Duodenal mucosa (tissue), 2 donors: ENCODE results near the gene C12orf60.

ENCODE experiments used
- H3K27ac ChIP-seq: one replicate; pipeline ENCODE4 v1.7.0; 2013; ENCODE audit warnings: low read depth, low read length
- H3K27me3 ChIP-seq, 2 donors: one replicate each; pipeline ENCODE4 v1.7.0; 2013; ENCODE audit warnings: low read length in 2 of 2, control low read depth in 1 of 2; ENCODE audit not compliant: insufficient read depth in 2 of 2, control insufficient read depth in 1 of 2
- H3K36me3 ChIP-seq, 2 donors: one replicate each; pipeline ENCODE4 v1.7.0; 2013; ENCODE audit warnings: low read length in 2 of 2, control low read depth in 1 of 2; ENCODE audit not compliant: insufficient read depth in 2 of 2, control insufficient read depth in 1 of 2
- H3K4me1 ChIP-seq, 2 donors: one replicate each; pipeline ENCODE4 v1.7.0; 2013; ENCODE audit warnings: low read length in 2 of 2, control low read depth in 1 of 2; ENCODE audit not compliant: insufficient read depth in 2 of 2, control insufficient read depth in 1 of 2
- H3K4me3 ChIP-seq, 2 donors: one replicate each; pipeline ENCODE4 v1.7.0; 2013; ENCODE audit warnings: low read length in 2 of 2, low read depth in 1 of 2
- H3K9ac ChIP-seq, 2 donors: one replicate each; pipeline ENCODE4 v1.7.0; 2013; ENCODE audit warnings: low read length in 2 of 2, low read depth in 1 of 2
- H3K9me3 ChIP-seq, 2 donors: one replicate each; pipeline ENCODE4 v1.7.0; 2013; ENCODE audit warnings: low read length in 2 of 2, control low read depth in 1 of 2; ENCODE audit not compliant: control insufficient read depth in 1 of 2

The C12orf60 gene

DNA sequence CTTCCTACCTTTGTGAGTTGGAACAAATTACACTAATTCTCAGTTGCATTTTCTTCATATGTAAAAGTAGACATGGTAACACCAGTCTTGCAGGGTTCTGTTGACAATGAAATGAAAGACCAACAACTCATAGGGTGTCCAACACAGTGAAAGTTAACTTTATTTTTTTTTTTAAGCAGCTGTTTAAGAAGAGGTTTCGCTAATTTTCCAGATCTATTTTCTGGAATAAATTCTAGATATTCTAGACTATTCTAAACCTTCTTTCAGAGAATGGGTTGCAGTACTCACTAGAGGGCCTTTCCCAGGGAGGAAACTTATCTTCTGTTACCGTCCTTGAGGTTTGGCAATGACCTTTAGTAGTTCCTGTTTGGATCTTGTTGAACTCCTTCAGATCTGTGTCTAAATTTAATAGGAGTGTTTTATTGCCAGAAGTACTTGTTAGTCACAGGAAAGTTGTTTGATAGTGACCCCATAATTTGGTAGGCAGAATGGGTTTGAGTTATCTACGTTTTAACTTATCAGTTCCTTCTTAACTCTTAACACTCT lies 42.6 kb downstream of the C12orf60 start:
- Histone ChIP-seq H3K4me1 (peaks cover 10 to 22% of the 10 kb centered on the region in 2 donors), H3K36me3 (no peaks in the 10 kb centered on the region), H3K27ac (no peak overlapping the region), H3K9me3 (no peaks in the 10 kb centered on the region), H3K9ac (no peak overlapping the region), H3K4me3 (no peak overlapping the region), H3K27me3 (no peaks in the 10 kb centered on the region)

DNA sequence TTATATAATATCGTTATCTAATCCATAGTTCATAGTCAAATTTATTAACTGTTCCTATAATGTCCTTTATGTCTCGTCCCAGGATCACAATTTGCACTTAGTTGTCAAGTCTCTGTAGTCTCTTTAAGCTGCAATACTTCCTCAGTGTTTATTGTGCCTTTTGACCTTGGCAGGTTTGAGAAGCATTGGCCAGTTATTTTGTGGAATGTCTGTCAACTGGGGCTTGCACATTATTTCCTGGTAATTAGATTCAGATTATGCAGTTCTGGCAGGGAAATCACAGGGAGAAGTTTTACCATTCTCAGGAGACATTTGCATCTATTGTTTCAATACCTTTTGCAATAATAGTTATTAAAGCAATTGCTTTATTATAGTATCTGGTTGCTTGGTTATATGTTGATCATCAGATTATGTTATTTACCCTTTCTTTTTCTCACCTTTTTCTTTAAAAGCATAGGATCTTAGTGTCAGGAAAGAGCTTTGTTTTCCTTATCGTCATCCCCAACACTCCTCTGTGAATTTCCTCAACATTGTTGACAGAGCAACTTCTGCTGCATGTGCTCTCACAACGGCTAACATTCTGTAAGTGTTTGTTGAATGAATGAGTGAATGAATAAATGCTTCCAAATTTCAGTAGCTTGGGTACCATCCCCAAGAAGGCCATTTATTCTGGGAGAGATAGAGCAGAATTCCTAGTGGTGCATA lies 43.6 kb downstream of the C12orf60 start:
- H3K4me3 ChIP-seq = no peak overlapping the region
- no peaks in the 10 kb centered on the region for H3K36me3 ChIP-seq
- H3K4me1 ChIP-seq = peaks cover 7 to 18% of the 10 kb centered on the region in 2 donors
- no peaks in the 10 kb centered on the region for H3K9me3 ChIP-seq
- H3K27ac ChIP-seq = no peak overlapping the region
- no peak overlapping the region for H3K9ac ChIP-seq
- H3K27me3 ChIP-seq = no peaks in the 10 kb centered on the region

DNA sequence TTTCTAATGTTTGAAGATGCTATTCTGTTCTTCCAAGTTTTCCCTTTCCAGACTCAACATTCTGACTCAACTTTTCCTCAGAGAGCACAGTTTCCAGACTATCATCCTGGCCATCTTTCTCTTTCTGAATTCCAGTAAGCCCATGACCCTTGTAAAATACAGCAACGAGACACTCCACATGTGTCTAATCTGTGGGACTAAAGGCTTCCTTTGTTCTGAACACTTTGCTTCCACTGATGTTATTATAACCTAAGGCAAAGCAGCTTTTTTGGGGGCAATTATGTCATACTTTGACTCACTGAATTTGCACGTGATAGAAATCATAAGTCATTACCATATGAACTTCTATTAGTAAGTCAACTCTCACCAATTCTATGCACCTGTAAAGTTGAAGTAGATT lies 46.2 kb downstream of the C12orf60 start:
- Histone ChIP-seq H3K9ac (no peak overlapping the region), H3K27ac (no peak overlapping the region), H3K27me3 (no peaks in the 10 kb centered on the region), H3K4me1 (peaks cover 7 to 14% of the 10 kb centered on the region in 2 donors), H3K9me3 (no peaks in the 10 kb centered on the region), H3K4me3 (no peak overlapping the region), H3K36me3 (no peaks in the 10 kb centered on the region)

DNA sequence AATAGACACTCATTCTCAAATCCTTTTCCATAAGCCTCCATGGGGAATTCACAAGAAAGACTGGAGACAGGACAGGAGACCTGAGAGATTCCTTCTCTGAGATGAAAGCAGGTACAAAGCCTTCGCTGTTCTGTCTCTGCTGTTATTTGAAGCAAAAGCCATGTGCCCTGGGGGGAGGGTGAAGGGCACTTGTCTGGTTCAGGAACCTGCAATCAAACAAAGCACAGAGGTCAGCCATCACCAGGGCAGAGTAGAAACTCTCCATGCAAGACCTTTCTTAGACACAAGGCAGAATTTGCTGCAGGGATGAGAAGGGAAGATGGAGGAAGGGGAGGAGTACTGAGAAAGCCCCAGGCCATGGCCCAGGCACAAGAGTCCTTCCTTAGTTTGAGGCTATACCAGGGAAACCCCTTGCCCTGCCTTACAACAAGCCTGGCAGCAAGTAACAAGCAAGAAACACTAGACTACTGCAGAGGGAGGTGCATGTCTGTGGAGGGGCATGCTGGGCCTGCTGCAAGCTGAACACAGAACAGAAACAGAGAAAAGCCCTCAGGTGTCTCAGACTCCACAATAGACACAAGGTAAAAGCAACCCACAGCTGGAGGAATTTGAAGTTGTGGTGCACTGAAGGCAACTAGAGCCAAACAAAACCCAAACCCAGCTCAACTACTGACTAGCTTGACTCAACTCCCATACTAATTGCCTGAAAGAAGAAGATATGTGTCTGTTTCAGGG lies 47.6 kb downstream of the C12orf60 start:
- Histone ChIP-seq H3K27me3 (no peaks in the 10 kb centered on the region), H3K9me3 (no peaks in the 10 kb centered on the region), H3K27ac (no peak overlapping the region), H3K36me3 (no peaks in the 10 kb centered on the region), H3K9ac (no peak overlapping the region), H3K4me1 (peaks cover 7 to 11% of the 10 kb centered on the region in 2 donors), H3K4me3 (no peak overlapping the region)

DNA sequence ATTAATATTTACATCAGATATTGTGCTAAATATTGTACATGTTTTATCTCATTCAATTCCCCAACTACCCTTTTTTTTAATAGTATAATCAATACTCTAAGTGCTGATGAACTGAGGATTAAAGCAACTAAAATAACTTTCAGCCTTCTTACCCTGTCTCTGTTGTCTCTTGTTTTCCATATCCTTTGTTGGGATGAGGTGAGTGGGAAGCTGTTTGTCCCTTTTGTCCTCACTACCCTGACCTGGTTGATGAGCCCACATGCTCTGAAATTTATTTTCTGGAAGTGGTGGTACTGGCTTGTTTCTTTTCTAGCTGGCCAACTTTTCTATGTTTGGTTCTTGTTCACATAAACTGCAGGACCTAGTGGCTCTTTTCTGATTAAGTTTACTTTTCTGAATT lies 49.4 kb downstream of the C12orf60 start:
- Histone ChIP-seq H3K27ac (no peak overlapping the region), H3K4me1 (no peaks in the 10 kb centered on the region), H3K36me3 (no peaks in the 10 kb centered on the region), H3K4me3 (no peak overlapping the region), H3K9me3 (no peaks in the 10 kb centered on the region), H3K27me3 (no peaks in the 10 kb centered on the region), H3K9ac (no peak overlapping the region)

DNA sequence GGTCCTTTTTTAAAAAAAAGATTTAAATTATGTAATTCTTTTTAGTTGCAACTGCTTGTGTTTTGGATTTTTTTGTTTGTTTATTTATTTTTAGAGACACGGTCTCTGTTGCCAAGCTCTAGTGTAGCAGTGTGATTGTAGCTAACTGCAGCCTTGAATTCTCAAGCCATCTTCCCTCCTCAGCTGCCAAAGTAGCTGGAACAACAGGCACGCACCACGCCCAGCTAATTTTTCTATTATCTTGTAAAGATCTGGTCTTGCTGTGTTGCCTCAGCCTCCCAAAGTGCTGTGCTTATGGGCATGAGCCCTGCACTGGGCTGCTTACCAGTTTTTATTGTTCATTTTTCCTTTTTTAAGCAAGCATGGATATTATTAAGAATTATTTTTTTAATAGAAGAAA lies 50.5 kb downstream of the C12orf60 start:
- Histone ChIP-seq H3K9me3 (no peaks in the 10 kb centered on the region), H3K27me3 (no peaks in the 10 kb centered on the region), H3K4me1 (no peaks in the 10 kb centered on the region), H3K4me3 (no peak overlapping the region), H3K36me3 (no peaks in the 10 kb centered on the region), H3K9ac (no peak overlapping the region), H3K27ac (no peak overlapping the region)

DNA sequence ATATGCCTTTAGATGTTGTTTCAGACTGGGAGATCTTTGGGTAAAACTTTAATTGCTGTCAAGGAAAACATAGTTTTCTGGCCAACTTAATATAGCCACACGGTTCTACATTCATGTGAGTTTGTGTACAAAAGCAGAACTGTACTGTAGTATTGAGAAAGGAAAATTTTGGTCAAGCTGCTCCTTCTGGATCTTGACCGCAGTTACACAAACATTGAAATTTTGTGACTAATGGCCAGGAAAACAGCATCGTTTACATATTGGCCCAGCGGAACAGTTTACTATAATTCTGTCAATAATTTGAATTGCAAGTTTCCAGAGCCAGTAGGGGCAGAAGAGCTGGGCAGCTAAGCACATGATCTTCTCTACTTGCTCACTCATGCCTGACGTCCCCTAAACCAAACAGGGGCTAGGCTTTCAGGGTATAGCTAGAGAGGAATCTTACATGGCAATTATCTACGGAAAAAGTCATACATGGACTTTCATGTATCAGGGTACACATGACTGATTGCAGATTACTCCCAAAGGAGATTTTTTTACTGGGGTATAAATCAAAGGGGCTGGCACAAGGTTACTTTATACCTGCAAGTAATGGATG lies 51.2 kb downstream of the C12orf60 start:
- Histone ChIP-seq H3K27ac (no peak overlapping the region), H3K4me3 (no peak overlapping the region), H3K9ac (no peak overlapping the region), H3K4me1 (no peaks in the 10 kb centered on the region), H3K27me3 (no peaks in the 10 kb centered on the region), H3K9me3 (no peaks in the 10 kb centered on the region), H3K36me3 (no peaks in the 10 kb centered on the region)

DNA sequence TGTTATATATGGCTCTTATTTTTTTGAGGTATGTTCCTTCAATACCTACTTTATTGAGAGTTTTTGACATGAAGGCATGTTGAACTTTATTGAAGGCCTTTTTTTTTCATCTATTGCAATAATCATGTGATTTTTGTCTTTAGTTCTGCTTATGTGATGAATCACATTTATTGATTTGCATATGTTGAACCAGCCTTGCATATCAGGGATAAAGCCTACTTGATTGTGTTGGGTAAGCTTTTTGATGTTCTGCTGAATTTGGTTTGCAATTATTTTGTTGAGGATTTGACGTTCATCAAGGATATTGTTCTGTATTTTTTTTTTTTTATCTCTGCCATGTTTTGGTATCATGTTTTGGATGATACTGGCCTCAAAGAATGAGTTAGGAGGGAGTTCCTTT lies 55.0 kb downstream of the C12orf60 start:
- H3K4me1 ChIP-seq = no peaks in the 10 kb centered on the region
- H3K9ac ChIP-seq = no peak overlapping the region
- no peak overlapping the region for H3K27ac ChIP-seq
- H3K36me3 ChIP-seq = no peaks in the 10 kb centered on the region
- no peak overlapping the region for H3K4me3 ChIP-seq
- no peaks in the 10 kb centered on the region for H3K9me3 ChIP-seq
- H3K27me3 ChIP-seq = no peaks in the 10 kb centered on the region

DNA sequence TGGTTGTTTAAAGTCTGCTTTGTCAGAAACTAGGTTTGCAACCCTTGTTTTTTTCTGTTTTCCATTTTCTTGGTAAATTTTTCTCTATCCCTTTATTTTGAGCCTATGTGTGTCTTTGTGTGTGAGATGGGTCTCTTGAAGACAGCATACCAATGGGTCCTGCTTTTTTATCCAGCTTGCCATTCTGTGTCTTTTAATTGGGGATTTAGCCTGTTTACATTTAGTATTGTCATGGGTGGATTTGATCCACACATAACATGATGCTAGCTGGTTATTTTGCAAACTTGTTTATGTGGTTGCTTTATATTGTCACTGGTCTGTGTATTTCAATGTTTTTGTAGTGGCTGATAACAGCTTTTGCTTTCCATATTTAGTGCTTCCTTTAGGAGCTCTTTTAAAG lies 57.0 kb downstream of the C12orf60 start:
- Histone ChIP-seq H3K27me3 (no peaks in the 10 kb centered on the region), H3K27ac (no peak overlapping the region), H3K9me3 (no peaks in the 10 kb centered on the region), H3K4me3 (no peak overlapping the region), H3K9ac (no peak overlapping the region), H3K4me1 (no peaks in the 10 kb centered on the region), H3K36me3 (no peaks in the 10 kb centered on the region)

DNA sequence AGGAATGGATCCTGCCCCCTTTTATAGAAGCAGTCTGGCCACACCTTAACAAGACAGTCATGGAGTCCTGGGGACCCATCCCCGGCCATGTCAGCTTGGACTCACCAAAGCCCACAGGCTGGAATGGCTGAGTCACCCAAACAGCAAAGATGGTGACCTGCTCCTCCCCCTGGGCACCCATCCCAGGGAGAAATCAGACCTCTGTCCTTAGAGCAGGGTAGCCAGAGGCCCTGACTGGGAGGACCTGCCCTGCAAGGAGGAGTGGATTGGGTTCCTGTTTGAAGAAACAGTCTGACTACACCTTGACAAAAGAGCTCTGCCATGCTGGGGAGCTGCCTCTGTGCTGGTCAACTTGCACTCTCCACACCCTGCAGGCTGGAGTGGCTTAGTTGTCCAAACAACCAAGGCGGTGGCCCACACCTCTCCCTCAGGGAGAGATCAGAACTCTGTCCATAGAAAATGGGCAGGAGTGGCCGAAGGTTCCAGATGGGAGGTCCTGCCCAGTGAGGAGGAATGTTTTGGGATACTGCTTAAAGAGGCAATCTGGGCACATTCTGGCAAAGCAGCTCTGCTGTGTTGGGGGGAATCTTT lies 65.5 kb downstream of the C12orf60 start:
- Histone ChIP-seq H3K9me3 (peaks cover 0 to 2% of the 10 kb centered on the region in 2 donors), H3K27me3 (no peaks in the 10 kb centered on the region), H3K4me1 (no peaks in the 10 kb centered on the region), H3K27ac (no peak overlapping the region), H3K36me3 (no peaks in the 10 kb centered on the region), H3K4me3 (no peak overlapping the region), H3K9ac (no peak overlapping the region)
